DLD1 (cell line): ENCODE results near the gene TNS2.

Experiments used
- in situ Hi-C: cut with HindIII; loops from 2 replicates; pipeline ENCODE4 v1.10.0; 2017; ENCODE audit warnings: low sequenced_read_pairs

TNS2 gene

GRCh38 chr12:53067993-53068770 lies 18.3 kb downstream of the TNS2 start:
- in situ Hi-C loops = no loop called here

GRCh38 chr12:53068811-53069585 lies 19.1 kb downstream of the TNS2 start:
- in situ Hi-C loops = no loop called here

GRCh38 chr12:53069621-53070410 lies 20.0 kb downstream of the TNS2 start:
- in situ Hi-C loops = no loop called here

GRCh38 chr12:53070877-53071492 lies 21.1 kb downstream of the TNS2 start:
- in situ Hi-C loops = no loop called here

GRCh38 chr12:53071591-53072551 lies 22.0 kb downstream of the TNS2 start:
- in situ Hi-C loops = no loop called here

GRCh38 chr12:53073881-53074280 lies 24.0 kb downstream of the TNS2 start:
- in situ Hi-C loops = no loop called here

GRCh38 chr12:53074283-53074998 lies 24.6 kb downstream of the TNS2 start:
- in situ Hi-C loops = no loop called here

GRCh38 chr12:53074999-53075370 lies 25.1 kb downstream of the TNS2 start:
- in situ Hi-C loops = no loop called here

- in situ Hi-C loops = no loop called here
Observed at GRCh38 chr12:53076461-53076860, 26.6 kb downstream of the TNS2 start.

GRCh38 chr12:53077030-53077429 lies 27.2 kb downstream of the TNS2 start:
- in situ Hi-C loops = no loop called here

- in situ Hi-C loops = no loop called here
Observed at GRCh38 chr12:53078425-53079225, 28.8 kb downstream of the TNS2 start.

GRCh38 chr12:53079226-53080117 lies 29.6 kb downstream of the TNS2 start, which contains the start of gene SPRYD3:
Gene SPRYD3, minus strand, starts transcription at chr12:53079390. Its CDS starts 57 bp downstream, at chr12:53079333.
- in situ Hi-C loops = no loop called here

GRCh38 chr12:53082637-53083175 lies 32.8 kb downstream of the TNS2 start:
- in situ Hi-C loops = no loop called here

- in situ Hi-C loops = no loop called here
Observed at GRCh38 chr12:53086361-53086760, 36.5 kb downstream of the TNS2 start.

GRCh38 chr12:53090105-53090504 lies 40.2 kb downstream of the TNS2 start:
- in situ Hi-C loops = no loop called here

GRCh38 chr12:53090554-53090953 lies 40.7 kb downstream of the TNS2 start:
- in situ Hi-C loops = no loop called here

GRCh38 chr12:53091756-53092155 lies 41.9 kb downstream of the TNS2 start:
- in situ Hi-C loops = no loop called here
